ENCODE measurements around the gene BARX2. TPM values are rescaled to one million over a fixed set of nuclear protein-coding genes. Genes with fewer than 3 reads are reported as not detected.

BARX2 gene
- total RNA-seq, 1 donor from 2014 or later = not detected

GRCh38 chr11:129427376-129427775, 51.7 kb downstream of the BARX2 start:
- ATAC-seq = no peak
- intact Hi-C loops (cut with micrococcal nuclease) = no loop called here

GRCh38 chr11:129427816-129428406, 52.3 kb downstream of the BARX2 start:
- ATAC-seq (no peak), DNase-seq (no peak)
- intact Hi-C loops (cut with micrococcal nuclease) = no loop called here

More at GRCh38 chr11:129427376-129427775, 51.7 kb downstream of the BARX2 start:
- DNase-seq = no peak

GRCh38 chr11:129428557-129428956, 52.9 kb downstream of the BARX2 start:
- no peak for ATAC-seq
- intact Hi-C loops (cut with micrococcal nuclease) = no loop called here

GRCh38 chr11:129434641-129435498, 59.2 kb downstream of the BARX2 start:
- ATAC-seq (no peak), DNase-seq (no peak)
- intact Hi-C loops (cut with micrococcal nuclease) = no loop called here

More at GRCh38 chr11:129428557-129428956, 52.9 kb downstream of the BARX2 start:
- no peak for DNase-seq

- DNase-seq (no peak), ATAC-seq (no peak)
- intact Hi-C loops (cut with micrococcal nuclease) = no loop called here
These were observed 60.0 kb downstream of the BARX2 start for GRCh38 chr11:129435499-129436245.

- intact Hi-C loops (cut with micrococcal nuclease) = no loop called here
- ATAC-seq (no peak), DNase-seq (no peak)
These were observed 60.9 kb downstream of the BARX2 start for GRCh38 chr11:129436573-129436972.

- DNase-seq (no peak), ATAC-seq (no peak)
- intact Hi-C loops (cut with micrococcal nuclease) = no loop called here
These were observed 64.5 kb downstream of the BARX2 start for GRCh38 chr11:129440028-129440713.

- ATAC-seq (no peak), DNase-seq (no peak)
- intact Hi-C loops (cut with micrococcal nuclease) = no loop called here
These were observed 66.5 kb downstream of the BARX2 start for GRCh38 chr11:129442171-129442570.

- intact Hi-C loops (cut with micrococcal nuclease) = no loop called here
- ATAC-seq = no peak
- DNase-seq = no peak
These were observed 67.6 kb downstream of the BARX2 start for GRCh38 chr11:129443276-129443675.

- intact Hi-C loops (cut with micrococcal nuclease) = no loop called here
- ATAC-seq (no peak), DNase-seq (no peak)
These were observed 68.6 kb downstream of the BARX2 start for GRCh38 chr11:129444274-129444673.

- ATAC-seq = no peak
These were observed 69.6 kb downstream of the BARX2 start for GRCh38 chr11:129445226-129445625.

GRCh38 chr11:129446572-129446971, 70.9 kb downstream of the BARX2 start:
- intact Hi-C loops (cut with micrococcal nuclease) = no loop called here

More at GRCh38 chr11:129445226-129445625, 69.6 kb downstream of the BARX2 start:
- no peak for DNase-seq
- intact Hi-C loops (cut with micrococcal nuclease) = no loop called here

GRCh38 chr11:129447654-129448239, 72.1 kb downstream of the BARX2 start:
- ATAC-seq = no peak
- intact Hi-C loops (cut with micrococcal nuclease) = no loop called here

More at GRCh38 chr11:129446572-129446971, 70.9 kb downstream of the BARX2 start:
- no peak for ATAC-seq
- no peak for DNase-seq

GRCh38 chr11:129451524-129451923, 75.9 kb downstream of the BARX2 start:
- intact Hi-C loops (cut with micrococcal nuclease) = no loop called here
- no peak for ATAC-seq
- DNase-seq = no peak

More at GRCh38 chr11:129447654-129448239, 72.1 kb downstream of the BARX2 start:
- DNase-seq = no peak

- intact Hi-C loops (cut with micrococcal nuclease) = no loop called here
- DNase-seq (no peak), ATAC-seq (no peak)
These were observed 77.7 kb downstream of the BARX2 start for GRCh38 chr11:129453293-129453721.

GRCh38 chr11:129455101-129455500, 79.5 kb downstream of the BARX2 start:
- ATAC-seq (no peak), DNase-seq (no peak)
- intact Hi-C loops (cut with micrococcal nuclease) = no loop called here

GRCh38 chr11:129455756-129456655, 80.4 kb downstream of the BARX2 start:
- DNase-seq = no peak
- intact Hi-C loops (cut with micrococcal nuclease) = no loop called here
- ATAC-seq = no peak

- ATAC-seq (no peak), DNase-seq (no peak)
- intact Hi-C loops (cut with micrococcal nuclease) = no loop called here
These were observed 81.7 kb downstream of the BARX2 start for GRCh38 chr11:129457321-129457720.
